K562 (cell line): ENCODE data around the gene YPEL3. TPM values are rescaled to one million over a fixed set of nuclear protein-coding genes. Genes with fewer than 3 reads are reported as not detected.

Experiments
- ATAC-seq: fragments of 200-7000 bp; cut with Tn5 transposase; 3 replicates; pipeline ENCODE4 v1.9.1; 2020; ENCODE audit warnings: moderate library complexity
- BruUV-seq: library from RNA; stranded (reverse); fragments of 400-500 nt; replicated peaks from 2 replicates; lab custom pipeline; 2021; lab: Mats Ljungman, UMichigan
- CTCF ChIA-PET: fragments of 300-600 bp; formaldehyde crosslinking; extraction: SDS; loops from one replicate; lab custom pipeline; 2021; ENCODE audit warnings: low intra/inter-chr PET ratio; lab: Yijun Ruan, JAX
- POLR2A ChIA-PET: fragments of 300-600, 350-650 bp; sonication (Branson Sonifier 250); formaldehyde crosslinking; extraction: SDS; loops from one replicate; lab custom pipeline; 2021; ENCODE audit warnings: antibody characterized with exemption, inconsistent platforms; lab: Yijun Ruan, JAX
- DNase-seq, 4 experiments: peaks; one replicate each; pipeline versions ENCODE4 v3.0.0 to v3.0.0-alpha.2; 2011 to 2018; ENCODE audit warnings: low spot score in 3 of 4, mixed read lengths in 3 of 4; ENCODE audit errors: extremely low read depth in 1 of 4
- FAIRE-seq: peaks from 2 replicates; lab custom pipeline; 2011; peaks lifted over from hg19 to GRCh38; lab: Jason Lieb, UNC
- H2AFZ ChIP-seq: 2 replicates; pipeline ENCODE4 v1.6.0; 2011; ENCODE audit warnings: low read depth, low read length, control low read depth, inconsistent platforms
- H3K27ac ChIP-seq: fragments of 200-600 bp; 3 replicates; pipeline ENCODE4 v1.8.0; 2011; ENCODE audit warnings: low read depth, mild to moderate bottlenecking, control low read depth, inconsistent platforms, low read length, moderate library complexity, mixed read lengths; ENCODE audit errors: extremely low read depth
- H3K27me3 ChIP-seq, 2 experiments: fragments of 300-600 bp in 1 of 2; 2 replicates in 1 of 2; 3 replicates in 1 of 2; pipeline versions ENCODE4 v1.6.0 to v1.8.0; 2011; ENCODE audit warnings: inconsistent platforms in 2 of 2, low read length in 2 of 2, mild to moderate bottlenecking in 1 of 2, mixed read lengths in 1 of 2, moderate library complexity in 1 of 2; ENCODE audit not compliant: control insufficient read depth in 2 of 2, insufficient read depth in 2 of 2
- H3K36me3 ChIP-seq: fragments of 300-600 bp; 3 replicates; pipeline ENCODE4 v1.8.0; 2011; ENCODE audit warnings: mild to moderate bottlenecking, low read length, inconsistent platforms; ENCODE audit not compliant: control insufficient read depth, insufficient read depth
- H3K4me1 ChIP-seq, 2 experiments: fragments of 200-600 bp in 1 of 2; replicated peaks in 1 of 2; 2 replicates in 1 of 2; 3 replicates in 1 of 2; pipeline versions ENCODE4 v1.5.1 to v1.8.0; 2011; ENCODE audit warnings: inconsistent platforms in 2 of 2, low read length in 2 of 2, mild to moderate bottlenecking in 1 of 2, mixed read lengths in 1 of 2, moderate library complexity in 1 of 2; ENCODE audit not compliant: control insufficient read depth in 2 of 2, insufficient read depth in 2 of 2
- H3K4me2 ChIP-seq: 2 replicates; pipeline ENCODE4 v1.6.1; 2011; ENCODE audit warnings: low read length, control low read depth, inconsistent platforms, mixed read lengths; ENCODE audit not compliant: insufficient read depth
- H3K4me3 ChIP-seq: fragments of 200-600 bp; sonication (generic), shearing (Covaris generic); 2 replicates; pipeline ENCODE4 v1.5.1; 2016; ENCODE audit warnings: control low read depth, inconsistent platforms
- H3K79me2 ChIP-seq: fragments of 200-600 bp; 3 replicates; pipeline ENCODE4 v1.8.0; 2011; ENCODE audit warnings: low read length, inconsistent platforms; ENCODE audit not compliant: control insufficient read depth, insufficient read depth
- H3K9ac ChIP-seq, 2 experiments: 2 replicates each; pipeline versions ENCODE4 v1.6.0 to v1.6.1; 2011; ENCODE audit warnings: low read depth in 2 of 2, low read length in 2 of 2, control low read depth in 1 of 2, inconsistent platforms in 1 of 2, mild to moderate bottlenecking in 1 of 2, mixed read lengths in 1 of 2; ENCODE audit not compliant: insufficient read depth in 1 of 2
- H3K9me1 ChIP-seq: one replicate; pipeline ENCODE4 v1.6.0; 2011; ENCODE audit warnings: inconsistent platforms, mild to moderate bottlenecking, low read length, moderate library complexity; ENCODE audit not compliant: control insufficient read depth, insufficient read depth
- H3K9me3 ChIP-seq: replicated peaks from 2 replicates; pipeline ENCODE4 v1.5.1; 2011; ENCODE audit warnings: low read depth, low read length, inconsistent platforms; ENCODE audit not compliant: control insufficient read depth, insufficient read depth
- H4K20me1 ChIP-seq: replicated peaks from 2 replicates; pipeline ENCODE4 v1.6.1; 2011; ENCODE audit warnings: low read length, inconsistent platforms, mixed read lengths; ENCODE audit not compliant: control insufficient read depth, insufficient read depth
- BRD9 ChIP-seq: fragments of 450-650 bp; IDR thresholded peaks from 2 replicates; pipeline ENCODE4 v1.6.1; 2018; ENCODE audit warnings: low read depth; ENCODE audit not compliant: partially characterized antibody
- CREB1 ChIP-seq, 2 experiments: sonication (generic) in 1 of 2; formaldehyde crosslinking in 1 of 2; IDR thresholded peaks; 2 replicates each; pipeline versions ENCODE4 v1.6.1 to v1.8.0; 2012 to 2022; ENCODE audit warnings: inconsistent platforms in 1 of 2, mild to moderate bottlenecking in 1 of 2, missing genetic modification reagents in 1 of 2, moderate library complexity in 1 of 2
- CXXC5 ChIP-seq: fragments of 250-450 bp; sonication (Bioruptor Pico); IDR thresholded peaks from 2 replicates; pipeline ENCODE4 v1.8.0; 2022; ENCODE audit warnings: inconsistent platforms, mild to moderate bottlenecking, moderate library complexity
- DEAF1 ChIP-seq: fragments of 450-650 bp; formaldehyde crosslinking; IDR thresholded peaks from 2 replicates; pipeline ENCODE4 v1.4.0; 2020; ENCODE audit warnings: mild to moderate bottlenecking, moderate library complexity
- IRF1 ChIP-seq: sonication (generic); formaldehyde crosslinking; IDR thresholded peaks from 2 replicates; pipeline ENCODE4 v1.8.0; 2022; ENCODE audit warnings: missing genetic modification reagents, mild to moderate bottlenecking, borderline replicate concordance
- ZNF41 ChIP-seq: fragments of 250-450 bp; sonication (Bioruptor Pico); conservative IDR thresholded peaks from 2 replicates; pipeline ENCODE4 v1.4.0; 2020; ENCODE audit warnings: mild to moderate bottlenecking
- whole genome bisulfite sequencing: fragments of 100-300 bp; shearing (Covaris generic); methylation state at CpG from one replicate; pipeline ENCODE4 v1.1.6; 2016; ENCODE audit warnings: low coverage, mixed read lengths; ENCODE audit not compliant: insufficient coverage; ENCODE audit errors: missing lambda C conversion rate; 5-methylcytosine and 5-hydroxymethylcytosine counted together
- in situ Hi-C: fragments of 300-500 bp; cut with MboI; formaldehyde crosslinking; loops from 4 replicates; pipeline ENCODE4 v1.15.0; 2018; ENCODE audit warnings: inconsistent platforms, mixed read lengths
- intact Hi-C: fragments of 100-400 bp; cut with micrococcal nuclease; formaldehyde crosslinking; loops from 2 replicates; pipeline ENCODE4 v1.14.2; 2022
- polyA plus RNA-seq, 8 experiments: library from polyadenylated mRNA; depleted of rRNA in 4 of 8; stranded (reverse) in 5 of 8; unstranded in 3 of 8; fragments of >200 nt; fragmentation: Nextera tagmentation in 2 of 8; fragmentation: Illumina TruSeq in 1 of 8; extraction: Ambion mirVana in 2 of 8; extraction: Trizol in 1 of 8; gene quantifications; 2 replicates each; pipeline versions ENCODE4 v1.2.1 to v1.2.3, GENCODE V29; 2011 to 2014; ENCODE audit warnings: inconsistent platforms in 1 of 8, missing spikeins in 1 of 8
- total RNA-seq, 7 experiments: library from RNA; depleted of rRNA in 6 of 7; stranded (reverse); fragments of >200 nt in 6 of 7; fragmentation: Illumina TruSeq in 2 of 7; extraction: Trizol in 2 of 7; gene quantifications; 2 replicates each; pipeline versions ENCODE4 v1.2.1 to v1.2.3, GENCODE V29; 2011 to 2021; ENCODE audit warnings: low replicate concordance in 1 of 7
- TF ChIP-seq, protein P1 (sequence below), 2 experiments: fragments of 450-650 bp in 1 of 2; sonication (generic) in 1 of 2; formaldehyde crosslinking in 1 of 2; IDR thresholded peaks in 1 of 2; conservative IDR thresholded peaks in 1 of 2; 2 replicates each; pipeline versions ENCODE4 v1.6.1 to v1.8.1; 2016 to 2023; ENCODE audit warnings: mild to moderate bottlenecking in 2 of 2, moderate library complexity in 2 of 2, inconsistent platforms in 1 of 2, missing genetic modification reagents in 1 of 2
- TF ChIP-seq, protein P2 (sequence below): fragments of 250-450 bp; sonication (Bioruptor Pico); IDR thresholded peaks from 2 replicates; pipeline ENCODE4 v1.5.0; 2021; ENCODE audit warnings: mild to moderate bottlenecking, borderline replicate concordance

YPEL3 gene
- total and polyA plus RNA-seq, 9 of the 15 experiments (the other 6 are each of a cell fraction or from before 2014, with no cell fraction given): 0.41 to 15.0 (median 2.9) TPM

GRCh38 chr16:30092373-30093010 is 3.5 kb downstream of the YPEL3 start (continued):
- TF ChIP-seq, protein P1, sequence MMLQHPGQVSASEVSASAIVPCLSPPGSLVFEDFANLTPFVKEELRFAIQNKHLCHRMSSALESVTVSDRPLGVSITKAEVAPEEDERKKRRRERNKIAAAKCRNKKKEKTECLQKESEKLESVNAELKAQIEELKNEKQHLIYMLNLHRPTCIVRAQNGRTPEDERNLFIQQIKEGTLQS (IDR thresholded peaks at IDR 0.05): no peak
- TF ChIP-seq, protein P1 (CRISPR knock-in tag; conservative IDR thresholded peaks at IDR 0.05): no peak
- TF ChIP-seq IRF1 (CRISPR knock-in tag): no peak
- TF ChIP-seq ZNF41 (CRISPR knock-in tag): peak; percentile 92

DNA sequence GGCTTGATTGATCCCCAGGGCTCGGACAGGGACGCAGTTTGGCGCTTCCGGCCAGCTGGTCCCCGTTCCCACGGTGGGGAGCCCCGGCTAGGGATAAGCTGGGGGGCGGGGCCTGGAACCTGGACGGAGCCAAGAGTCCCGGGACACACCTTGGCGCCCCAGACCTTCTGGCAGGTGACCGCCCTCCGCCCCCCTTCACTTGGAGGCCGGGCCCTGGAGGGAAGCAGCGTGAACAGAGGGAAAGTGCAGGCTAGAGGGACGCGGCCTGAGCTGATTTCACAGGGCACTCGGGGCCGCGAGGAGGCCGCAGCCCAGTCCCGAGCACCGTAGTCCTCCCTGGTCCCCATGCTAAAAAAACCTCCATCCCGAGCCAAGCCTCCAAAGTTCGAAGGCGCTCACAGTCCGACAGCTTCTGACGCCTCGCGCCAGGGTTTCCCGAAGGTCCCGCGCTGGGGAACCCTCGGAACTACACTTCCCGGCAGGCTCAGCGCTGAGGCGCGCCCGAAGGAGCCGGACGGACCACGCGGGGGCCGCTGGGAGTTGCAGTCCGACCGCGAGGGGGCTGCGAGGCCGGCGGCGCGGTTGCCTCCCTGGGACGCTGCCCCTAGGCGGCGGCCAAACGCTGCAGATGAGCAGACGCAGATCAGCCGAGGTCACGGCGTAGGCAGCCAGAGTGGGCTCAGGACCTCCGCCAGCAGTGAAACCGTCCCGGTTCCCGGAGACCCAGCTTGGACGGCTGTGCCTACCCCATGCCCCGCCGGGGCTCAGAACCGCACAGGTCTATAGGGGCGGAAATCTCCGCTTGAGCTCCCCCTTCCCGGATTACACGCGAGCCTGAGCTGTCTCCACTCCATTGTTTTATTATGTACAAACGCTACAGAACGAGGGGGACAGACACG is 4.3 kb downstream of the YPEL3 start, which contains the start of gene TBX6:
TBX6 (minus strand) TSS at position 451 of the 899 bp plus-strand sequence. CDS start 731 bp downstream, outside the sequence.
- 7% methylated on average over 70 of the region's 76 CpGs for WGBS
- peak; percentile 89 for FAIRE-seq
- TF ChIP-seq DEAF1 (CRISPR knock-in tag): peak; percentile 75
- no peak for TF ChIP-seq BRD9
- peak; percentile 89 for TF ChIP-seq CXXC5 (CRISPR knock-in tag)
- TF ChIP-seq, protein P2, sequence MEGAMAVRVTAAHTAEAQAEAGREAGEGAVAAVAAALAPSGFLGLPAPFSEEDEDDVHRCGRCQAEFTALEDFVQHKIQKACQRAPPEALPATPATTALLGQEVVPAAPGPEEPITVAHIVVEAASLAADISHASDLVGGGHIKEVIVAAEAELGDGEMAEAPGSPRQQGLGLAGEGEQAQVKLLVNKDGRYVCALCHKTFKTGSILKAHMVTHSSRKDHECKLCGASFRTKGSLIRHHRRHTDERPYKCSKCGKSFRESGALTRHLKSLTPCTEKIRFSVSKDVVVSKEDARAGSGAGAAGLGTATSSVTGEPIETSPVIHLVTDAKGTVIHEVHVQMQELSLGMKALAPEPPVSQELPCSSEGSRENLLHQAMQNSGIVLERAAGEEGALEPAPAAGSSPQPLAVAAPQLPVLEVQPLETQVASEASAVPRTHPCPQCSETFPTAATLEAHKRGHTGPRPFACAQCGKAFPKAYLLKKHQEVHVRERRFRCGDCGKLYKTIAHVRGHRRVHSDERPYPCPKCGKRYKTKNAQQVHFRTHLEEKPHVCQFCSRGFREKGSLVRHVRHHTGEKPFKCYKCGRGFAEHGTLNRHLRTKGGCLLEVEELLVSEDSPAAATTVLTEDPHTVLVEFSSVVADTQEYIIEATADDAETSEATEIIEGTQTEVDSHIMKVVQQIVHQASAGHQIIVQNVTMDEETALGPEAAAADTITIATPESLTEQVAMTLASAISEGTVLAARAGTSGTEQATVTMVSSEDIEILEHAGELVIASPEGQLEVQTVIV (CRISPR knock-in tag): no peak
- TF ChIP-seq CREB1 (IDR thresholded peaks at IDR 0.05): peak; percentile 52
- TF ChIP-seq CREB1 (CRISPR knock-in tag; IDR thresholded peaks at IDR 0.05): peak; percentile 69; the same call in 1 of the 2 replicates

More for the DNA sequence above, 4.3 kb downstream of the YPEL3 start, which contains the start of gene TBX6:
- ATAC-seq: peak; percentile 89
- Histone ChIP-seq H3K4me2 (peak within 1 kb of the TSS; percentile 87), H3K4me3 (peak within 1 kb of the TSS; percentile 49), H3K79me2 (peaks cover 3% of the 10 kb centered on the region; the same call in 1 of the 3 replicates), H2AFZ (peak within 1 kb of the TSS; percentile 95), H3K36me3 (peaks cover 7% of the 10 kb centered on the region; the same call in 2 of the 3 replicates), H3K27ac (peak within 1 kb of the TSS; percentile 85), H3K9ac (peak within 1 kb of the TSS; percentile 80 to 98), H3K27me3 (no peaks in the 10 kb centered on the region), H4K20me1 (no peaks in the 10 kb centered on the region), H3K9me1 (no peaks in the 10 kb centered on the region), H3K4me1 (peaks cover 34 to 72% of the 10 kb centered on the region in 2 experiments), H3K9me3 (peaks cover 4% of the 10 kb centered on the region)
- CTCF ChIA-PET: interaction anchor here (0.5 to 1.0 kb wide), 2 partner anchors 29 to 47 kb away, joined by 3 to 12 read pairs; no protein-coding TSS in a partner anchor
- intact Hi-C loops: loop anchor here (5.0 to 10.0 kb wide), 2 partner anchors 44 to 563 kb away; partner anchors contain the start of genes FBRS and PRR14
- POLR2A ChIA-PET: interaction anchor here (0.5 to 4.8 kb wide), 16 partner anchors 12 to 838 kb away, joined by 3 to 59 read pairs (median 4); partner anchors contain the start of genes ALDOA and PPP4C
- in situ Hi-C loops: no loop called here
- peak; percentile 85 to 96 (median 89) for DNase-seq
- BruUV-seq: TSS peak; percentile 52
